ENCODE results near the gene RNPS1.

RNPS1 gene

DNA sequence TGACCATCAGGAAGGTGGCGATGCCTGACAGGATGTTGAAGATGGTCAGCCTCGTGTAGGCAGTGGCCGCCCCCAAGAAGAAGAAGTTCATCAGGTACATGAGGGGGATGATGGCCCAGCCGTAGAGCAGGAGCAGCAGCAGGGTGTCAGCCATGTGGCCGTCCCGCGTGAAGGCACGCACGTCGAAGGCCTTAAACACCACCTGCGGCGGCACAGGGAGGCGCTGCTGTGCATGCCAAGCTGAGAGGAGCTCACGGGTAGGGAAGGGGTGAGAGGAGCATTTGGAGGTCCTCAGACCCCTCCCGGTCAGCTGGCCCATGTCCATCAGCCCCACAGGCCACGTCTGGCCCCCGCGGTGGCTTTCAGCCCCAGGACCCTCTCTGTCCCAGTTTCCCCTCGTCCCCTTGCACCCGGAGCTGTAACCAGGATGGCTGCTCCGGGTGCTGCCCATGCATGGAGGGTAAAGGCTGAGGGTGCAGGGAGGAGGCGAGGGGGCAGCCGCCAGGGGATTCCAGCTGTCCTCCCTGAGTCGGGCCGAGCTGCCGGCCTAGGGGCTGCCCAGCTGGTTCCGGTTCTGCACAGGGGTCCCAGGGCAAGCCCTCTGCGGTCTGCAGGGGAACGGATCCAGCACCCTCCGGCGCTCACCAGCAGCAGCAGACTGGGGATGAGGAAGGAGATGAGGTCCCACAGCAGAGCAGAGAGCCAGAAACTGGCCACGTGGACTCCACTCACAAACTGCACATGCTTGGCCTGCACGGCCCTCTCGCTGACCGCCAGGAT, 17.1 kb upstream of the RNPS1 start:
- Histone ChIP-seq H2AFZ (ENCODE audit: low read depth, low read length) (no peak overlapping the region), H3K27me3 (ENCODE audit: insufficient read depth, low read length, poor library complexity) (no peaks in the 10 kb centered on the region), H3K9me3 (ENCODE audit: insufficient read depth, low read length, severe bottlenecking) (no peaks in the 10 kb centered on the region), H3K36me3 (ENCODE audit: insufficient read depth, low read length) (no peaks in the 10 kb centered on the region), H3K4me2 (ENCODE audit: insufficient read depth, low read length) (no peak overlapping the region), H3K79me2 (ENCODE audit: insufficient read depth, low read length) (no peaks in the 10 kb centered on the region), H4K20me1 (ENCODE audit: insufficient read depth, low read length) (no peaks in the 10 kb centered on the region; the same call in 1 of the 2 replicates), H3K9ac (ENCODE audit: low read depth, low read length) (no peak overlapping the region), H3K27ac (ENCODE audit: low read length) (no peak overlapping the region), H3K4me3 (ENCODE audit: low read depth in 1 of 2, low read length in 2 of 2) (no peak overlapping the region), H3K4me1 (ENCODE audit: insufficient read depth, low read length) (no peaks in the 10 kb centered on the region)
- TF ChIP-seq, protein P1, sequence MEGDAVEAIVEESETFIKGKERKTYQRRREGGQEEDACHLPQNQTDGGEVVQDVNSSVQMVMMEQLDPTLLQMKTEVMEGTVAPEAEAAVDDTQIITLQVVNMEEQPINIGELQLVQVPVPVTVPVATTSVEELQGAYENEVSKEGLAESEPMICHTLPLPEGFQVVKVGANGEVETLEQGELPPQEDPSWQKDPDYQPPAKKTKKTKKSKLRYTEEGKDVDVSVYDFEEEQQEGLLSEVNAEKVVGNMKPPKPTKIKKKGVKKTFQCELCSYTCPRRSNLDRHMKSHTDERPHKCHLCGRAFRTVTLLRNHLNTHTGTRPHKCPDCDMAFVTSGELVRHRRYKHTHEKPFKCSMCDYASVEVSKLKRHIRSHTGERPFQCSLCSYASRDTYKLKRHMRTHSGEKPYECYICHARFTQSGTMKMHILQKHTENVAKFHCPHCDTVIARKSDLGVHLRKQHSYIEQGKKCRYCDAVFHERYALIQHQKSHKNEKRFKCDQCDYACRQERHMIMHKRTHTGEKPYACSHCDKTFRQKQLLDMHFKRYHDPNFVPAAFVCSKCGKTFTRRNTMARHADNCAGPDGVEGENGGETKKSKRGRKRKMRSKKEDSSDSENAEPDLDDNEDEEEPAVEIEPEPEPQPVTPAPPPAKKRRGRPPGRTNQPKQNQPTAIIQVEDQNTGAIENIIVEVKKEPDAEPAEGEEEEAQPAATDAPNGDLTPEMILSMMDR (IDR thresholded peaks at IDR 0.05; ENCODE audit: borderline replicate concordance, extremely low read depth, low read length, poor library complexity, severe bottlenecking) = peak; percentile 3
- no peak for TF ChIP-seq EZH2 (IDR thresholded peaks at IDR 0.05; ENCODE audit: borderline replicate concordance, low read depth, low read length, severe bottlenecking)
- no peak for ATAC-seq (ENCODE audit: insufficient read depth, low read depth)
- no peak for DNase-seq

DNA sequence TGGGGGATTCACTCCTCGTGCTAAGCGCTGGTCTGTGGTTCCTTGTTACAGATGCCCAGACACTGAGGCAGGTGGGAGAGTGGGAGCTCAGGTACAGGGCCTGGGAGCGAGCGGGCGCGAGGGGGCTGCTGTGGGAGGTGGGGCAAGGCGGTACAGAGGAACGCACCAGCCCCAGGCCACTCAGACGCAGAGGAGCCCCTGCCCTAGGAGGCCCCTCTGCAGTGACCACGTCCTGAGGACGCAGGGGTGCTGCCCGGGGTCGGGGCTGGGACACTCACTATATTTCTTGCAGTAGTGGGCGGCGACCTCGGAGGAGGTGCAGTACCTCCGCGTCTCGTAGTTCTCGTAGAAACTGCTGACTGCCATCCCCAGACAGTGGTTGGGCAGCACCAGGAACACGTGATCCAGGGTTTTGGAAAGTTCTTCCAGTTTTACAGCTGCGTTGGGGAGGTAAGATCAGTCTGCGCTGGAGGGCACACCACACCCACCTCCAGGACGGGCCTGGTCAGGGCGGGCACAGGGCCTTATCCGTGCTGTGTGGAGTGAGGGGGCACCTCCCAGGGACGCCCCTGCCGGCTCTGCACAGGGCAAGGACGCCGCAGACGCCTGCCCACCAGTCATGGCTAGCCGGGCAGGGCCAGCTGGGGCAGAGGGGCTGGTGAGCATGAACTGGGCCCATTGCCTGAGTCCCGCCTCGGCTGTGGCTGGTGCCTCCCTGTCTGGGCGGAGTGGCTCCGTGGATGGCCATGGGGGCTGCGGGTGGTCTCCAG, 16.3 kb upstream of the RNPS1 start:
- TF ChIP-seq EZH2 (IDR thresholded peaks at IDR 0.05; ENCODE audit: borderline replicate concordance, low read depth, low read length, severe bottlenecking) = no peak
- TF ChIP-seq, protein P1 (IDR thresholded peaks at IDR 0.05; ENCODE audit: borderline replicate concordance, extremely low read depth, low read length, poor library complexity, severe bottlenecking) = no peak
- Histone ChIP-seq H3K4me1 (ENCODE audit: insufficient read depth, low read length) (no peaks in the 10 kb centered on the region), H2AFZ (ENCODE audit: low read depth, low read length) (no peak overlapping the region), H3K9me3 (ENCODE audit: insufficient read depth, low read length, severe bottlenecking) (no peaks in the 10 kb centered on the region), H3K79me2 (ENCODE audit: insufficient read depth, low read length) (no peaks in the 10 kb centered on the region), H3K9ac (ENCODE audit: low read depth, low read length) (no peak overlapping the region), H4K20me1 (ENCODE audit: insufficient read depth, low read length) (peaks cover 2% of the 10 kb centered on the region; the same call in 1 of the 2 replicates), H3K27ac (ENCODE audit: low read length) (no peak overlapping the region), H3K27me3 (ENCODE audit: insufficient read depth, low read length, poor library complexity) (no peaks in the 10 kb centered on the region), H3K4me2 (ENCODE audit: insufficient read depth, low read length) (no peak overlapping the region), H3K4me3 (ENCODE audit: low read depth in 1 of 2, low read length in 2 of 2) (no peak overlapping the region), H3K36me3 (ENCODE audit: insufficient read depth, low read length) (no peaks in the 10 kb centered on the region)
- DNase-seq (no peak), ATAC-seq (ENCODE audit: insufficient read depth, low read depth) (no peak)

DNA sequence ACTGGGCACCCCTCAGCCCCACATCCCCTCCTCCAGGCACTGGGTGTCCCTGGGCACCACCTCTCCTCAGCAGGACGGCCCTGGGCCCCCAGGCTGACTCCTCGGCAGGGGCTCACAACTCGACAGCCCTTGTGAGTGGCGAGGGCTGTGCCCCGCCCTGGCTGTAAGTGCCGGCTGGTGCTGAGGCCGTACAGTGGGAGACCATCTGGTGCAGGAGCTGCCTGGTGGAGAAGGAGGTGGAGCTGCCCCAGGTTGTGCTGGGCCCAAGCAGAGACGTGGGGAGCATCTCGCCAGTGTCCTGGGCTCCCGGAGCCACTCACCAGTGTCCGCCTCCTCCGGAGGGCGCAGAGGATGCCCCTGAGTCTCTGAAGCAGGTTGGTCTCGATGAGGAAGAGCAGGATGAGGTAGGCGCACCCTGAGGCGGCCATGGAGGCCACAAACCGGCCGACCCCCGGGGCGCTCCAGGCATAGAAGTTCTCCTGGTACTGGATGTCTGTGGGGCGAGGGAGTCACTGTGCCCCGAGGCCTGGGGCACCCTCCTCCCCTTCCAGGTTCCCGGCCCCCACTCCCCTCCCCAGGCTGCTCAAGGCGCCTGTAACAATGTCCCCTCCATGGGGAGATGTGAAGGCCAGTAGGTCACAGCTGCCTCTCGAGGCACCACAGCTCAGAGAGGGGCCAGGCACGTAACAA, 15.1 kb upstream of the RNPS1 start:
- TF ChIP-seq EZH2 (IDR thresholded peaks at IDR 0.05; ENCODE audit: borderline replicate concordance, low read depth, low read length, severe bottlenecking) = no peak
- TF ChIP-seq, protein P1 (IDR thresholded peaks at IDR 0.05; ENCODE audit: borderline replicate concordance, extremely low read depth, low read length, poor library complexity, severe bottlenecking) = no peak
- no peaks in the 10 kb centered on the region for H3K36me3 ChIP-seq (ENCODE audit: insufficient read depth, low read length)
- H4K20me1 ChIP-seq (ENCODE audit: insufficient read depth, low read length) = peaks cover 6% of the 10 kb centered on the region; the same call in 1 of the 2 replicates
- H3K9ac ChIP-seq (ENCODE audit: low read depth, low read length) = no peak overlapping the region
- H3K4me2 ChIP-seq (ENCODE audit: insufficient read depth, low read length) = no peak overlapping the region
- ATAC-seq (ENCODE audit: insufficient read depth, low read depth) = no peak
- no peak overlapping the region for H3K27ac ChIP-seq (ENCODE audit: low read length)
- DNase-seq = no peak
- H3K4me1 ChIP-seq (ENCODE audit: insufficient read depth, low read length) = no peaks in the 10 kb centered on the region
- H3K4me3 ChIP-seq (ENCODE audit: low read depth in 1 of 2, low read length in 2 of 2) = no peak overlapping the region
- no peaks in the 10 kb centered on the region for H3K27me3 ChIP-seq (ENCODE audit: insufficient read depth, low read length, poor library complexity)
- no peaks in the 10 kb centered on the region for H3K9me3 ChIP-seq (ENCODE audit: insufficient read depth, low read length, severe bottlenecking)
- H3K79me2 ChIP-seq (ENCODE audit: insufficient read depth, low read length) = no peaks in the 10 kb centered on the region
- H2AFZ ChIP-seq (ENCODE audit: low read depth, low read length) = no peak overlapping the region

Data from DND-41 (cell line).